HEK293T (cell line): ENCODE measurements around the gene MTA1.

ENCODE experiments used
- ARNT ChIP-seq: fragments of 450-650 bp; IDR thresholded peaks from 2 replicates; pipeline ENCODE4 v1.6.1; 2017; ENCODE audit warnings: mild to moderate bottlenecking
- BHLHE40 ChIP-seq: fragments of 450-650 bp; IDR thresholded peaks from 2 replicates; pipeline ENCODE4 v1.6.1; 2016; ENCODE audit warnings: mild to moderate bottlenecking, moderate library complexity, borderline replicate concordance
- CTBP1 ChIP-seq: fragments of 450-650 bp; IDR thresholded peaks from 2 replicates; pipeline ENCODE4 v1.6.1; 2016; ENCODE audit warnings: borderline replicate concordance
- ELF4 ChIP-seq: fragments of 450-650 bp; IDR thresholded peaks from 2 replicates; pipeline ENCODE4 v1.6.1; 2017; ENCODE audit warnings: antibody characterized with exemption
- FOXA1 ChIP-seq: fragments of 450-650 bp; IDR thresholded peaks from 2 replicates; pipeline ENCODE4 v1.6.1; 2016; ENCODE audit warnings: mild to moderate bottlenecking
- FOXK2 ChIP-seq: fragments of 450-650 bp; IDR thresholded peaks from 2 replicates; pipeline ENCODE4 v1.6.1; 2016; ENCODE audit warnings: mild to moderate bottlenecking
- FOXM1 ChIP-seq: fragments of 450-650 bp; IDR thresholded peaks from 2 replicates; pipeline ENCODE4 v1.6.1; 2017; ENCODE audit warnings: mild to moderate bottlenecking, borderline replicate concordance
- HDGF ChIP-seq: fragments of 450-650 bp; IDR thresholded peaks from 2 replicates; pipeline ENCODE4 v1.6.1; 2017; ENCODE audit warnings: antibody characterized with exemption, borderline replicate concordance
- L3MBTL2 ChIP-seq: fragments of 450-650 bp; conservative IDR thresholded peaks from 2 replicates; pipeline ENCODE4 v1.6.1; 2016; ENCODE audit warnings: mild to moderate bottlenecking
- SP1 ChIP-seq: fragments of 450-650 bp; IDR thresholded peaks from 2 replicates; pipeline ENCODE4 v1.6.1; 2017
- SUZ12 ChIP-seq: fragments of 450-650 bp; IDR thresholded peaks from 2 replicates; pipeline ENCODE4 v1.6.1; 2016; ENCODE audit warnings: mild to moderate bottlenecking
- ZNF384 ChIP-seq: fragments of 450-650 bp; IDR thresholded peaks from 2 replicates; pipeline ENCODE4 v1.6.1; 2016

DNA sequence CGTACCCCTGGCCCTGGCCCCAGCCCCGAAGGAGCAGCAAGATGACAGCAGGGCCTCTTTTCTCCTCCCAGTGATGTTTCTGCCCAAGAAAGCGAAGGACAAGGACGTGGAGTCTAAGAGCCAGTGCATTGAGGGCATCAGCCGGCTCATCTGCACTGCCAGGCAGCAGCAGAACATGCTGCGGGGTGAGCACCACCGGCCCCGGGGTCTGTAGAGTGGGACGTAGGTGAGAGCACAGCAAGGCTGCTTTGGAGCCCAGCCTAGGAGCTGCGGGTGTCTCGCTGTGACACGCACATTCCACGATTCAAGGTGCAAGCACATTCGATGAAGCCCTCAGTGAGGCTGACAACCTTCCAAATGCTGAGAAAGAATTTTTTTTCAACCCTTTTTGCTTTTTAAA lies 26.5 kb upstream of the MTA1 start:
- no peak for TF ChIP-seq ELF4
- TF ChIP-seq FOXM1, result no peak
- TF ChIP-seq BHLHE40, result no peak
- no peak for TF ChIP-seq L3MBTL2
- TF ChIP-seq SUZ12, result no peak
- no peak for TF ChIP-seq ZNF384
- TF ChIP-seq FOXA1, result no peak
- no peak for TF ChIP-seq ARNT
- TF ChIP-seq CTBP1, result no peak
- no peak for TF ChIP-seq FOXK2
- no peak for TF ChIP-seq HDGF
- no peak for TF ChIP-seq SP1
